Activated B cell treated with CpG ODN at 0.5 μM for 24 hours (primary cell): Measurements from ENCODE around the gene TBX10. TPM values are rescaled to one million over a fixed set of nuclear protein-coding genes. Genes with fewer than 3 reads are reported as not detected.
"Not testable (repeated sequence)": the region's sequence is repeated elsewhere in the genome, so short reads cannot be mapped to it uniquely, and the experiment has no call there.

ENCODE experiments used
- ATAC-seq: fragments of 200-7000 bp; cut with Tn5 transposase; one replicate; pipeline ENCODE4 v1.10.0; 2021; ENCODE audit warnings: low read depth, mild to moderate bottlenecking, moderate library complexity
- CTCF ChIA-PET: fragments of 350-600 bp; sonication (Branson Sonifier 250); formaldehyde crosslinking; loops from one replicate; lab custom pipeline; 2021; ENCODE audit warnings: antibody characterized with exemption; lab: Charles Lee
- POLR2A ChIA-PET: fragments of 350-600 bp; sonication (Branson Sonifier 250); formaldehyde crosslinking; loops from one replicate; lab custom pipeline; 2021; ENCODE audit warnings: antibody characterized with exemption; lab: Charles Lee
- DNase-seq: peaks from one replicate; pipeline ENCODE4 v3.0.0; 2022
- H3K27ac Mint-ChIP-seq: one replicate; pipeline ENCODE4 v1.8.0; 2020; ENCODE audit warnings: mixed read lengths
- H3K27me3 Mint-ChIP-seq: one replicate; pipeline ENCODE4 v1.8.0; 2021; ENCODE audit warnings: mixed read lengths
- H3K36me3 Mint-ChIP-seq: one replicate; pipeline ENCODE4 v1.8.0; 2021; ENCODE audit warnings: low read depth, mixed read lengths
- H3K4me1 Mint-ChIP-seq: one replicate; pipeline ENCODE4 v1.8.0; 2021; ENCODE audit warnings: mixed read lengths
- H3K4me3 Mint-ChIP-seq: one replicate; pipeline ENCODE4 v1.8.0; 2020; ENCODE audit warnings: mild to moderate bottlenecking, mixed read lengths
- H3K9me3 Mint-ChIP-seq: one replicate; pipeline ENCODE4 v1.8.0; 2020; ENCODE audit warnings: mixed read lengths
- intact Hi-C: fragments of 100-400 bp; cut with micrococcal nuclease; formaldehyde crosslinking; loops from one replicate; pipeline ENCODE4 v1.15.1; 2024
- total RNA-seq: library from RNA; stranded (reverse); gene quantifications from 2 replicates; pipeline ENCODE4 v1.2.3, GENCODE V29; 2022
- TF ChIP-seq, protein P1 (sequence below): fragments of 200-600 bp; IDR thresholded peaks from one replicate; pipeline ENCODE4 v1.8.0; 2022; ENCODE audit warnings: antibody characterized with exemption, mild to moderate bottlenecking

TBX10 gene
- total RNA-seq, 1 donor from 2014 or later, result not detected

DNA sequence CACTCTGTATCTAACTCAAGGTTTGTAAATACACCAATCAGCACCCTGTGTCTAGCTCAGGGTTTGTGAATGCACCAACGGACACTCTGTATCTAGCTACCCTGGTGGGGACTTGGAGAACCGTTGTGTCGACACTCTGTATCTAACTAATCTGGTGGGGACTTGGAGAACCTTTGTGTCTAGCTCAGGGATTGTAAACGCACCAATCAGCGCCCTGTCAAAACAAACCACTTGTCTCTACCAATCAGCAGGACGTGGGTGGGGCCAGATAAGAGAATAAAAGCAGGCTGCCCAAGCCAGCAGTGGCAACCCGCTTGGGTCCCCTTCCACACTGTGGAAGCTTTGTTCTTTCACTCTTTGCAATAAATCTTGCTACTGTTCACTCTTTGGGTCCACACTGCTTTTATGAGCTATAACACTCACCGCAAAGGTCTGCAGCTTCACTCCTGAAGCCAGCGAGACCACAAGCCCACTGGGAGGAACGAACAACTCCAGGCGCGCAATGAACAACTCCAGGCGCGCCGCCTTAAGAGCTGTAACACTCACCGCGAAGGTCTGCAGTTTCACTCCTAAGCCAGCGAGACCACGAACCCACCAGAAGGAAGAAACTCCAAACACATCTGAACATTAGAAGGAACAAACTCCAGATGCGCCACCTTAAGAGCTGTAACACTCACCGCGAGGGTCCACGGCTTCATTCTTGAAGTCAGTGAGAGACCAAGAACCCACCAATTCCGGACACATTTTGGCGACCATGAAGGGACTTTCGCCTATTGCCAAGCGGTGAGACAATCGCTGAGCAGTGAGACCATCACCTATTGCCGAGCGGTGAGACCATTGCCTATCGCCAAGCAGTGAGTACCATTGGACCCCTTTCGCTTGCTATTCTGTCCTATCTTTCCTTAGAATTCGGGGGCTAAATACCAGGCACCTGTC lies 19.6 kb downstream of the TBX10 start:
- H3K9me3 Mint-ChIP-seq, DNase-seq, H3K27ac Mint-ChIP-seq, ATAC-seq, H3K36me3 Mint-ChIP-seq, POLR2A ChIA-PET, H3K4me3 Mint-ChIP-seq, H3K27me3 Mint-ChIP-seq: not testable (repeated sequence)
- intact Hi-C loops, result loop anchor here (10.0 kb wide), 1 partner anchor 655 kb away; the partner anchor contains the start of gene C11orf24
- CTCF ChIA-PET, result interaction anchor here (1.4 kb wide), 1 partner anchor 10 kb away, joined by 6 read pairs; the partner anchor contains the start of gene NUDT8
- H3K4me1 Mint-ChIP-seq, result peaks cover 19% of the 10 kb centered on the region

DNA sequence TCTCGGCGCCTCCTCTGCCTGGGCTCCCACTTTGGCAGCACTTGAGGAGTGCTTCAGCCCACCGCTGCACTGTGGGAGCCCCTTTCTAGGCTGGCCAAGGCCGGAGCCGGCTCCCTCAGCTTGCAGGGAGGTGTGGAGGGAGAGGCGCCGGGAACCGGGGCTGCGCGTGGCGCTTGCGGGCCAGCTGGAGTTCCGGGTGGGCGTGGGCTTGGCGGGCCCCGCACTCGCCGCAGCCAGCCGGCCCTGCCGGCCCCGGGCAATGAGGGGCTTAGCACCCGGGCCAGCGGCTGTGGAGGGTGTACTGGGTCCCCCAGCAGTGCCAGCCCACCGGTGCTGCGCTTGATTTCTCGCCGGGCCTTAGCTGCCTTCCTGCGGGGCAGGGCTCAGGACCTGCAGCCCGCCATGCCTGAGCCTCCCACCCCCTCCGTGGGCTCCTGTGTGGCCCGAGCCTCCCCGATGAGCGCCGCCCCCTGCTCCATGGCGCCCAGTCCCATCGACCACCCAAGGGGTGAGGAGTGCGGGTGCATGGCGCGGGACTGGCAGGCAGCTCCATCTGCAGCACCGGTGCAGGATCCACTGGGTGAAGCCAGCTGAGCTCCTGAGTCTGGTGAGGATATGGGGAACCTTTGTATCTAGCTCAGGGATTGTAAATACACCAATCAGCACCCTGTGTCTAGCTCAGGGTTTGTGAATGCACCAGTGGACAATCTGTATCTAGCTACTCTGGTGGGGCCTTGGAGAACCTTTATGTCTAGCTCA lies 20.5 kb downstream of the TBX10 start:
- not testable (repeated sequence) for DNase-seq, H3K9me3 Mint-ChIP-seq, H3K36me3 Mint-ChIP-seq, H3K4me3 Mint-ChIP-seq, H3K27me3 Mint-ChIP-seq, H3K27ac Mint-ChIP-seq, ATAC-seq
- CTCF ChIA-PET, result interaction anchor here (1.4 kb wide), 1 partner anchor 11 kb away, joined by 6 read pairs; the partner anchor contains the start of gene NUDT8
- POLR2A ChIA-PET, result interaction anchor here (0.6 kb wide), 1 partner anchor 28 kb away, joined by 5 read pairs; no protein-coding TSS in a partner anchor
- intact Hi-C loops, result loop anchor here (10.0 kb wide), 1 partner anchor 656 kb away; the partner anchor contains the start of gene C11orf24
- H3K4me1 Mint-ChIP-seq, result peaks cover 28% of the 10 kb centered on the region

DNA sequence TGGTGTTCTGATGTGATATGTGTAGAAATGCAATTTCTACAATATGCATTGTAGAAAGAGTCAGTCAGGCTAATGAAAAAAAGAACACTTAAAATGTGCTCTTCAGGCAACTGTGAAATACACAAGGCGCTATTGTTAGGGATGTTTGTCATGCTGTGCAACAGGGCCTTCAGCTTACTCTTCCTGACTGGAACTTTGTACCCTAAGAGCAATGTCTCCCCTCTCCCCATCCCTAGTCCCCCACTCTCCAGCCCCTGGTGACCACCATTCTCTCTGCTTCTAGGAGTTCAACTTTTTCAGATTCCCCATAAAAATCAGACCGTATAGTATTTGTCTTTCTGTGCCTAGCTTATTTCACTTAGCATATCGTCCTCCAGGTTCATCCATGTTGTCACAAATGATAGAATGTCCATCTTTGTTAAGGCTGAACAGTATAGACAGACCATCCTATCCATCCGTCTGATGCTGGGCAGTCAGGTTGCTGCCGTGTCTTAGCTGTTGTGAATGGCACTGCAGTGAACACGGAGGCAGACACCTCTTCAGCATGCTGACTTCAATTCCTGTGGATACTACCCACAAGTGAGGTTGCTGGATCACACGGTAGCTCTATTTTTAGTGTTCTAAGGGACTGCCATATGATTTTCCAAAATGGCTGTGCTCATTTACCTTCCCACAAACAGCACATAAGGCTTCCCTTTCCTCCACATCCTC lies 22.2 kb downstream of the TBX10 start:
- peaks cover 10% of the 10 kb centered on the region for H3K36me3 Mint-ChIP-seq
- intact Hi-C loops, result loop anchor here (10.0 kb wide), 1 partner anchor 657 kb away; the partner anchor contains the start of gene C11orf24
- H3K27me3 Mint-ChIP-seq, result no peaks in the 10 kb centered on the region
- H3K4me1 Mint-ChIP-seq, result peaks cover 41% of the 10 kb centered on the region
- DNase-seq, result no peak
- peak overlapping the region; percentile 48 for H3K27ac Mint-ChIP-seq
- no peak for ATAC-seq
- TF ChIP-seq, protein P1, sequence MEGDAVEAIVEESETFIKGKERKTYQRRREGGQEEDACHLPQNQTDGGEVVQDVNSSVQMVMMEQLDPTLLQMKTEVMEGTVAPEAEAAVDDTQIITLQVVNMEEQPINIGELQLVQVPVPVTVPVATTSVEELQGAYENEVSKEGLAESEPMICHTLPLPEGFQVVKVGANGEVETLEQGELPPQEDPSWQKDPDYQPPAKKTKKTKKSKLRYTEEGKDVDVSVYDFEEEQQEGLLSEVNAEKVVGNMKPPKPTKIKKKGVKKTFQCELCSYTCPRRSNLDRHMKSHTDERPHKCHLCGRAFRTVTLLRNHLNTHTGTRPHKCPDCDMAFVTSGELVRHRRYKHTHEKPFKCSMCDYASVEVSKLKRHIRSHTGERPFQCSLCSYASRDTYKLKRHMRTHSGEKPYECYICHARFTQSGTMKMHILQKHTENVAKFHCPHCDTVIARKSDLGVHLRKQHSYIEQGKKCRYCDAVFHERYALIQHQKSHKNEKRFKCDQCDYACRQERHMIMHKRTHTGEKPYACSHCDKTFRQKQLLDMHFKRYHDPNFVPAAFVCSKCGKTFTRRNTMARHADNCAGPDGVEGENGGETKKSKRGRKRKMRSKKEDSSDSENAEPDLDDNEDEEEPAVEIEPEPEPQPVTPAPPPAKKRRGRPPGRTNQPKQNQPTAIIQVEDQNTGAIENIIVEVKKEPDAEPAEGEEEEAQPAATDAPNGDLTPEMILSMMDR, result no peak
- no peak overlapping the region for H3K4me3 Mint-ChIP-seq
- no peaks in the 10 kb centered on the region for H3K9me3 Mint-ChIP-seq
- ChIA-PET CTCF (interaction anchor here (1.3 kb wide), 1 partner anchor 12 kb away, joined by 3 read pairs; the partner anchor contains the start of gene NUDT8), POLR2A (interaction anchor here (5.7 kb wide), 1 partner anchor 11 kb away, joined by 58 read pairs; the partner anchor contains the start of gene NUDT8)

DNA sequence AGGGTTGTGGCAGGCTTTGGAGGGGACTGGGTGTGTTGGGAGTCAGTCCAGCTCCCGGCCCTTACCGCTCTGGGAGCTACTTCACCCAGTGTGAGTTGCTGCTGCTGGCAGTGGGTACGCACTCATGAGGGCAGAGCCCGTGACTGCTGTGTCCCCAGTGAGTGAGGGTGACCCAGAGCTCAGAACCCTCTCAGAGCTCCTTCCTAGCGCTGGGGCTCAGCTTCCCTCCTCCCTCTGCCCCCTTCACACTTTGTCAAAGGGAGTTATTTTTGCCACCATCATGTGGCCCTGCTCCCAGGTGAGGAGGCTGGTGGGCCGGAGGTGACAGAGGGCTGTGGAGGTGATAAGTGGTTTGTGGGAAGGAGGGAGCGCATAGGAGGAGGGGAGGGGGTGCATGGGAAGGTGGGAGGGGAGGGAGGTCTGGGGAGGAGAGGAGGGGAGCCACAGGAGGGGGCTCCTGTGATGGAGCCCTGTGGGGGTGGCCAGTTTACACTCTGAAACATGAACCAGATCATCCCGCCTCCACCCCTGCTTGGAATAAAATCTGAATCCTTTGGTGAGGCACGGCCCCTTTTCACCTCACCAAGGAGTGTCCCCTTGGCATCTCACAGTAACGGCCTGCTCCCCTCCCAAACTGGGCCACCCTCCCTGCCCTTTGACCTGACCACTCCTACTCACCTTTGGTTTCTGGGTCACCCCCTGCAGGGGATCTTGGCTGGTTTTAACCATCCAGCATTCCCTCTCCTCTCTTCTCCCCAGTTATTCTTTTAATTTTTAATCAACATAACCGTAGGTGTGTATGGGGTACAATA lies 22.9 kb downstream of the TBX10 start:
- intact Hi-C loops, result loop anchor here (10.0 kb wide), 1 partner anchor 658 kb away; the partner anchor contains the start of gene C11orf24
- H3K27me3 Mint-ChIP-seq, result no peaks in the 10 kb centered on the region
- no peaks in the 10 kb centered on the region for H3K9me3 Mint-ChIP-seq
- TF ChIP-seq, protein P1, result no peak
- ChIA-PET POLR2A (interaction anchor here (0.6 to 5.7 kb wide), 4 partner anchors 12 to 581 kb away, joined by 4 to 66 read pairs (median 38); partner anchors contain the start of genes GSTP1 and NUDT8), CTCF (interaction anchor here (3.6 kb wide), 1 partner anchor 12 kb away, joined by 28 read pairs; the partner anchor contains the start of gene NUDT8)
- peaks cover 41% of the 10 kb centered on the region for H3K4me1 Mint-ChIP-seq
- H3K4me3 Mint-ChIP-seq, result no peak overlapping the region
- H3K36me3 Mint-ChIP-seq, result peaks cover 16% of the 10 kb centered on the region
- DNase-seq (no peak), ATAC-seq (no peak)
- H3K27ac Mint-ChIP-seq, result peak overlapping the region; percentile 48
